HepG2 (cell line): ENCODE measurements around the gene PTH1R. TPM values are rescaled to one million over a fixed set of nuclear protein-coding genes. Genes with fewer than 3 reads are reported as not detected.

Experiments
- ATAC-seq: fragments of 200-7000 bp; cut with Tn5 transposase; 3 replicates; pipeline ENCODE4 v1.9.1; 2020; ENCODE audit warnings: mild to moderate bottlenecking, moderate library complexity
- BruUV-seq: library from RNA; stranded (reverse); fragments of 400-500 nt; replicated peaks from 2 replicates; lab custom pipeline; 2021; lab: Mats Ljungman, UMichigan
- CTCF ChIA-PET: fragments of 300-600 bp; formaldehyde crosslinking; extraction: SDS; loops from one replicate; lab custom pipeline; 2021; ENCODE audit warnings: low total read pairs, inconsistent platforms, low intra/inter-chr PET ratio; lab: Yijun Ruan, JAX
- POLR2A ChIA-PET: fragments of 350-600 bp; sonication (Branson Sonifier 250); formaldehyde crosslinking; loops from one replicate; lab custom pipeline; 2020; ENCODE audit warnings: antibody characterized with exemption, inconsistent platforms; lab: Yijun Ruan, JAX
- DNase-seq: peaks from one replicate; pipeline ENCODE4 v3.0.0-alpha.2; 2015; ENCODE audit warnings: low spot score
- FAIRE-seq: peaks from 3 replicates; lab custom pipeline; 2011; peaks lifted over from hg19 to GRCh38; lab: Jason Lieb, UNC
- H2AFZ ChIP-seq: one replicate; pipeline ENCODE4 v1.6.1; 2011; ENCODE audit warnings: low read length, inconsistent platforms
- H3K27ac ChIP-seq: fragments of 300-600 bp; 3 replicates; pipeline ENCODE4 v1.8.0; 2011; ENCODE audit warnings: mixed run types, mild to moderate bottlenecking, mixed read lengths, low read length, inconsistent platforms; ENCODE audit not compliant: insufficient read depth; ENCODE audit errors: extremely low read length
- H3K27me3 ChIP-seq, 2 experiments: fragments of 200-600 bp in 1 of 2; 2 replicates in 1 of 2; 3 replicates in 1 of 2; pipeline versions ENCODE4 v1.6.0 to v1.8.0; 2011; ENCODE audit warnings: low read length in 2 of 2, mild to moderate bottlenecking in 2 of 2, moderate library complexity in 2 of 2, inconsistent platforms in 1 of 2; ENCODE audit not compliant: insufficient read depth in 2 of 2, control insufficient read depth in 1 of 2
- H3K36me3 ChIP-seq, 2 experiments: fragments of 200-600 bp in 1 of 2; replicated peaks in 1 of 2; 2 replicates in 1 of 2; 3 replicates in 1 of 2; pipeline versions ENCODE4 v1.5.1 to v1.8.0; 2011; ENCODE audit warnings: low read length in 2 of 2, inconsistent platforms in 1 of 2; ENCODE audit not compliant: insufficient read depth in 2 of 2, control insufficient read depth in 1 of 2
- H3K4me1 ChIP-seq: 2 replicates; pipeline ENCODE4 v1.5.1; 2012; ENCODE audit warnings: low read length, inconsistent platforms; ENCODE audit not compliant: insufficient read depth
- H3K4me2 ChIP-seq: 2 replicates; pipeline ENCODE4 v1.6.0; 2011; ENCODE audit warnings: low read depth, low read length, inconsistent platforms
- H3K4me3 ChIP-seq, 3 experiments: fragments of 200-600 bp in 1 of 3; sonication (generic), shearing (Covaris generic) in 1 of 3; replicated peaks in 1 of 3; 2 replicates each; pipeline ENCODE4 v1.5.1; 2011 to 2016; ENCODE audit warnings: low read length in 3 of 3, inconsistent platforms in 2 of 3, low read depth in 2 of 3, mild to moderate bottlenecking in 2 of 3, control low read depth in 1 of 3, mixed read lengths in 1 of 3; ENCODE audit not compliant: insufficient read depth in 1 of 3
- H3K79me2 ChIP-seq: one replicate; pipeline ENCODE4 v1.6.1; 2011; ENCODE audit warnings: low read length, inconsistent platforms; ENCODE audit not compliant: insufficient read depth
- H3K9ac ChIP-seq: 2 replicates; pipeline ENCODE4 v1.6.0; 2011; ENCODE audit warnings: mild to moderate bottlenecking, low read depth, low read length, inconsistent platforms; ENCODE audit not compliant: insufficient read depth
- H3K9me3 ChIP-seq: 2 replicates; pipeline ENCODE4 v1.5.1; 2012; ENCODE audit warnings: mild to moderate bottlenecking, low read length
- H4K20me1 ChIP-seq: 2 replicates; pipeline ENCODE4 v1.6.0; 2011; ENCODE audit warnings: inconsistent platforms, mild to moderate bottlenecking, low read length, moderate library complexity; ENCODE audit not compliant: insufficient read depth
- ARID5B ChIP-seq: IDR thresholded peaks from 2 replicates; pipeline ENCODE4 v1.4.0; 2020; ENCODE audit warnings: mild to moderate bottlenecking, missing genetic modification reagents
- CEBPG ChIP-seq: IDR thresholded peaks from 2 replicates; pipeline ENCODE4 v1.6.1; 2016
- HES4 ChIP-seq: sonication (generic); formaldehyde crosslinking; IDR thresholded peaks from 2 replicates; pipeline ENCODE4 v1.9.0; 2021; ENCODE audit warnings: mild to moderate bottlenecking, missing genetic modification reagents, borderline replicate concordance
- NONO ChIP-seq, 2 experiments: fragments of 450-650 bp in 1 of 2; sonication (generic) in 1 of 2; formaldehyde crosslinking in 1 of 2; IDR thresholded peaks in 1 of 2; conservative IDR thresholded peaks in 1 of 2; 2 replicates each; pipeline versions ENCODE4 v1.6.1 to v1.8.0; 2017 to 2022; ENCODE audit warnings: mild to moderate bottlenecking in 1 of 2, missing genetic modification reagents in 1 of 2, moderate library complexity in 1 of 2
- PCBP2 ChIP-seq: fragments of 200-400 bp; formaldehyde crosslinking; optimal IDR thresholded peaks from 2 replicates; pipeline ENCODE3; 2018; ENCODE audit warnings: low read length, low read depth; ENCODE audit not compliant: poor library complexity, severe bottlenecking
- PRDM10 ChIP-seq: sonication (generic); formaldehyde crosslinking; IDR thresholded peaks from 2 replicates; pipeline ENCODE4 v1.4.0; 2020; ENCODE audit warnings: low read depth, missing genetic modification reagents
- SIN3A ChIP-seq: IDR thresholded peaks from 2 replicates; pipeline ENCODE4 v1.6.1; 2011; ENCODE audit warnings: low read depth, mild to moderate bottlenecking, control low read depth, low read length, borderline replicate concordance
- TBX3 ChIP-seq: fragments of 450-650 bp; IDR thresholded peaks from 2 replicates; pipeline ENCODE4 v1.6.1; 2017; ENCODE audit warnings: antibody characterized with exemption, mild to moderate bottlenecking, inconsistent platforms, borderline replicate concordance
- ZNF138 ChIP-seq: sonication (generic); formaldehyde crosslinking; IDR thresholded peaks from 2 replicates; pipeline ENCODE4 v1.5.0; 2020; ENCODE audit warnings: mild to moderate bottlenecking, low read depth, missing genetic modification reagents
- ZNF142 ChIP-seq: sonication (generic); formaldehyde crosslinking; IDR thresholded peaks from 2 replicates; pipeline ENCODE4 v1.4.0; 2020; ENCODE audit warnings: missing genetic modification reagents
- ZNF431 ChIP-seq: sonication (generic); formaldehyde crosslinking; IDR thresholded peaks from 2 replicates; pipeline ENCODE4 v1.9.0; 2022; ENCODE audit warnings: missing genetic modification reagents, low read depth, mild to moderate bottlenecking, borderline replicate concordance
- WGBS: methylation state at CpG from one replicate; pipeline ENCODE4 v1.1.6; 2017; ENCODE audit warnings: low lambda C conversion rate; 5-methylcytosine and 5-hydroxymethylcytosine counted together
- in situ Hi-C: cut with HindIII; loops from 2 replicates; pipeline ENCODE4 v1.10.0; 2017; ENCODE audit warnings: low pct_unique_long_range_greater_than_20kb; ENCODE audit not compliant: extremely low pct_ligation_motif_present
- intact Hi-C: fragments of 100-400 bp; cut with micrococcal nuclease; formaldehyde crosslinking; loops from one replicate; pipeline ENCODE4 v1.10.0; 2022; ENCODE audit not compliant: unreplicated experiment
- polyA plus RNA-seq, 8 experiments: library from polyadenylated mRNA; depleted of rRNA in 3 of 8; stranded (reverse) in 7 of 8; unstranded in 1 of 8; fragments of >200 nt; fragmentation: Illumina TruSeq in 4 of 8; extraction: Trizol in 4 of 8; gene quantifications; 2 replicates each; pipeline versions ENCODE4 v1.2.1 to v1.2.3, GENCODE V29; 2011 to 2016; ENCODE audit warnings: low read depth in 4 of 8, missing spikeins in 1 of 8, mixed read lengths in 1 of 8; ENCODE audit not compliant: insufficient read depth in 1 of 8
- total RNA-seq, 5 experiments: library from RNA; depleted of rRNA; stranded (reverse); fragments of >200 nt; fragmentation: Illumina TruSeq; extraction: Trizol; gene quantifications; 2 replicates each; pipeline ENCODE4 v1.2.3, GENCODE V29; 2016; ENCODE audit warnings: low read depth in 1 of 5

Gene PTH1R
- total and polyA plus RNA-seq, 2 of the 13 experiments (the other 11 are each of a cell fraction or from before 2014, with no cell fraction given): not detected

- DNase-seq (no peak), FAIRE-seq (no peak), ATAC-seq (no peak)
- H3K79me2 ChIP-seq: no peaks in the 10 kb centered on the region
- CTCF ChIA-PET: no interaction called here
- no peak overlapping the region for H2AFZ ChIP-seq
- intact Hi-C loops: no loop called here
- BruUV-seq: no TSS peak
- H3K4me2 ChIP-seq: no peak overlapping the region
- no peak overlapping the region for H3K9ac ChIP-seq
- peaks cover 6% of the 10 kb centered on the region; the same call in 1 of the 2 replicates for H4K20me1 ChIP-seq
- 37% methylated on average over 4 of the region's 7 CpGs for WGBS
- POLR2A ChIA-PET: no interaction called here
- H3K4me1 ChIP-seq: peaks cover 8% of the 10 kb centered on the region; the same call in 1 of the 2 replicates
- H3K36me3 ChIP-seq: no peaks in the 10 kb centered on the region
- in situ Hi-C loops: no loop called here
- peaks cover 22 to 79% of the 10 kb centered on the region in 2 experiments for H3K27me3 ChIP-seq
- H3K27ac ChIP-seq: no peak overlapping the region
- H3K9me3 ChIP-seq: no peaks in the 10 kb centered on the region
- no peak overlapping the region for H3K4me3 ChIP-seq
- TF ChIP-seq CEBPG (no peak), PRDM10 (CRISPR knock-in tag) (no peak), PCBP2 (no peak), TBX3 (no peak), HES4 (CRISPR knock-in tag) (no peak), NONO (IDR thresholded peaks at IDR 0.05) (no peak), NONO (CRISPR knock-in tag; conservative IDR thresholded peaks at IDR 0.05) (no peak), ZNF142 (no peak), ARID5B (CRISPR knock-in tag) (no peak), ZNF431 (no peak), ZNF138 (no peak), SIN3A (no peak)
These were observed 7.4 kb downstream of the PTH1R start for GRCh38 chr3:46884929-46885328.
